ENCODE data around the gene ZNF8.
A peak's percentile ranks its signal among the peaks of the same experiment; 100 is the strongest.
"Not testable (repeated sequence)": the region's sequence is repeated elsewhere in the genome, so short reads cannot be mapped to it uniquely, and the experiment has no call there.

Gene ZNF8

GRCh38 chr19:58336820-58337219 lies 58.1 kb downstream of the ZNF8 start:
- no peak for DNase-seq (ENCODE audit: low spot score)

GRCh38 chr19:58338336-58338735 lies 59.6 kb downstream of the ZNF8 start:
- DNase-seq (ENCODE audit: low spot score) = no peak

DNA sequence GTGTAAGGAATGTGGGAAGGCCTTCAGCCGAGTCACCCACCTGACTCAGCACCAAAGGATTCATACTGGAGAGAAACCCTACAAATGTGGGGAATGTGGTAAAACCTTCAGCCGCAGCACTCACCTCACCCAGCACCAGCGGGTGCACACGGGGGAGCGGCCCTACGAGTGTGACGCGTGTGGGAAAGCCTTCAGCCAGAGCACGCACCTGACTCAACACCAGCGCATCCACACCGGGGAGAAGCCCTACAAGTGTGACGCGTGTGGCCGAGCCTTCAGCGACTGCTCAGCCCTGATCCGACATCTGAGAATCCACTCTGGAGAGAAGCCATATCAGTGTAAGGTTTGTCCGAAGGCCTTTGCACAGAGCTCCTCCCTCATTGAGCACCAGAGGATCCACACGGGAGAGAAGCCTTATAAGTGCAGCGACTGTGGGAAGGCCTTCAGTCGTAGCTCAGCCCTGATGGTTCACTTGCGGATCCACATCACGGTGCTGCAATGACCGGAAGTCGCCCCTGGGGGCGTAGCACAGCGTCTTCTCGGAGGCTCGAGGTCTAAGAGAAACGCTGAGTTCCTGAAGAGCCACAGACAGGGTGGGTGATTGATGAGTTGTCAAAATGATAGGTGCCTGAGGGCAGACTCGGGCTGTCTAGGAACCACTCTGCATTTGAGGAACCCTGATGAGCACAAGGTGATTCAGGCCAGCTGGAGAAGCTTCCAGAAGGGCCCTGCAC lies 60.2 kb downstream of the ZNF8 start:
- no peak for DNase-seq (ENCODE audit: low spot score)

DNA sequence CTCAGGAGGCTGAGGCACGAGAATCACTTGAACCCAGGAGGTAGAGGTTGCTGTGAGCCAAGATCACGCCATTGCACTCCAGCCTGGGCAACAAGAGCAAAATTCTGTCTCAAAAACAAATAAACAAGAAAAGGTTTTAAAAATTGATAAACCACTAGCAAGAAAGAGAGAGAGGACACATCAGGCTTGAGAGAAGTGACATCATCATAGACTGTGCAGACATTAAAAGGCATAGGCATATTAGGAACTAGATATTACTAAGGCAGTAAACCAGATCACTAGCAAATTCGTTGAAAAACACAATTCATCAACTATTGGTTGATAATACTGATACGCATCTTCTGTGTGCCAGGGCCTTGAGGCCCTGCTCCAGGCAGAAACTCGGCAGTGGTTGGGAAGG lies 66.8 kb downstream of the ZNF8 start:
- no peak for DNase-seq (ENCODE audit: low spot score)

DNA sequence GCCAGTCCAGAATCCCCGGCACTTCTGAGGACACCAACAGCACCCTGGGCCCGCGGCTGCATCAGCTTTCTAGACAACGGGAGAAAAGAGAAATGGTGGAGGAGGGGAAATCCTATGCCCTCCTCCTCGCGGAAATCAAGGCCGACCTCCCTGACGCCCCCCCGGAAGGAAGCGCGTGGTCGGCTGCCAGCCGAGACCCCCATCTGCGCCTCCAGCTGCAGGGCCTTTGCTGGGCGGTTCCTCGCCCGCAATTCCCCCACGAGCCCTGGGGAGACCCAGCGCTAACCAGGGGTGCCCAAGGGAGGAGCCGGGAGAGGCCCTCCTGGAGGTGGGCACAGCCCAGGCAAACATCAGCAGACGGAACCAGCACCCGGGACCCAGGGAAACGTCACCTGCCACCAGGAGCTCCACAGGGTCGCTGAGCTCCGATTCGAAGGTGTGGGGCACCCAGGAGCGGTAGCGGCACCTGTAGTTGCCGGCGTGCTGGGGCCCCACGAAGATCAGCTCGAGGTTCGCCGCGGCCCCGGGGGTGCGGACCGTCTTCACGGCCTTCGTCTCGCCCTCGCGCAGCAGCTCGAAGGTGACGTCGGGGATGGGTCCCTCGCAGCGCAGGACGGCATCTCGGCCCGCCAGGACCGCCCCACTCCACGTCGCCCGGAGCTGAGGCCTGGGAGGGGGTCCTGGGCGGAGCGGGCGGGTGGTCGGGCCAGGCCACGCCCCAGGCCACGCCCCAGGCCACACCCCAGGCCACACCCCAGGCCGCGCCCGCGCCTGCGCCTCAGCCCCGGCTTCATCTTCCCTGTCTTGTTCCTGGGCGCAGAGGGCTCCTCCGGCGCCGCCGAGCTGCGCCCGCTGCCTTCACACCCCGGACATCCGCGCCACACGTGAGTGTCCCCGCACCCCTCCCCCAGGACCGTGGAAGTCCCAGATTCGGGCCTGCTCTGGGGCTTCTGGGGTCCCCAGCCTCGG lies 68.5 kb downstream of the ZNF8 start:
- DNase-seq (ENCODE audit: low spot score) = peak; percentile 77

GRCh38 chr19:58348080-58348479 lies 69.3 kb downstream of the ZNF8 start:
- not testable (repeated sequence) for DNase-seq (ENCODE audit: low spot score)

GRCh38 chr19:58349590-58349989 lies 70.8 kb downstream of the ZNF8 start:
- no peak for DNase-seq (ENCODE audit: low spot score)

DNA sequence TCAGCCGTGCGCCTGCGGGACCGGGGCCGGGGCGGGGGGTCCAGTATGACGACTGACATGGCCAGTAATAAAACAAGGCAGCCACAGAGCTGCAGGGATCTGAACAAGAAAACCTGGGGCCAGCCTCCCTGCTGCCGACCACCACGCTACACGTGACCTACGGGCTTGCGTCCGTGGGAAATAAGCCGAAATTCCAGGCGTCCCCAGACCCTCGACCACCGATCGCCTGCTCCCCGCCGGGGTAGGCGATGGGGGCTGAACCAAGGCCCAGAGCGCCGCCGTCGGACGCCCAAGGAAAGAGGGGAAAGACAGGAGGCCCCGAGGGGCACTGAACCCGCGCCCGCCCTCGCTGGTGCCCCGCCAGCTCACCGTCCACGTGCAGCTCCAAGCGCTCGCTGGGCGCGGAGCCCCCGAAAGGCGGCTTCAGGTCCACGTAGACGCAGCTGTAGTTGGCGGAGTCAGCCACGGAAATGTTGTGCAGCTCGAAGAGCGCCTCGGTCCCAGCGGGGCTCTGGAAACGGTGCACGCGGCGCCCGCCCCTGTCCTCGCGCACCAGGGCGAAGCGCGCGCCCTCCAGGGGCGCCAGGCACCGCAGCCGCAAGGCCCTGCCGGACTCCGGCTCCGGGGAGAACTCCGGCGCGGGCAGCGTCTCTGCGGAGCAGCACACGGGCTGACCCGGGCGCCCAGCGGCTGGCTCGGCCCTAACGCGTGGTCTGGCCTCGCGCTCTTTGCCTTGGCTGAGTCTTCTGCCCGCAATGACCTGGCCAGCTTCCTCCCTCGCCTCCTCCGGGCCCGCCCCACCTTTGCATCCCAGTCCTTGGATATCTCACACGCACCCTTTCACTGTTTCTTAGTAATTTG lies 71.5 kb downstream of the ZNF8 start:
- DNase-seq (ENCODE audit: low spot score) = no peak

DNA sequence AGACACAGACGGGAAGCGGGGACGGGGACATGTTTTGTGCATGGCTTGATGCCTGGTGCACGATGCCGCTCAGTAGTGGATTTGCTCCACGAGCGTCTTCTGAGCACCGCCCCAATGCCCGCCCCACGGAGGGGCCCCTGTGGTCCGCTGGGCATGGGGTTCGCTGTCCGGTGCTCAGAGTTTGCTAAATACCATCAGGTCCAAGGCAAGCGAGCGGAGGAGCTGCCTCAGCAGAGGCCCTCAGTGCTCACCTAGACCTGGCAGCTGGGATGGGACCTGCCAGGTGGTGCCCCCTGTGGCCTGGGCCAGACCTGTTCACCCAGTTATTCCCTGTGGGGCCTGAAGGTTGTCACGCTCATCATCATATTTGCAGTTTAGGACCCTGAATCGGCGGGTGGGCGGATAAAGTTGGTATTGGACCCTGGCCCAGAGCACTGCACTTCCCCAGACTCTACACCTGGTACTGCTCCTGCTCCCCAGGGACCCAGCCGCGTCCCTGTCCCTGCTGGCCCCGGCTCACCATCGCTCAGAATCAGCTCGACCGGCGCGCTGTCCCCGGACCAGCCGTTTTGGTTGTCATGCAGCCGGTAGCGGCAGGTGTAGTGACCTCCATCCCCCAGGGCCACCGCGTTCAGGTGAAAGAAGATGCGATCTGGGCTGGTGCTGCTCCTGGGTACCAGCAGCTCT lies 72.3 kb downstream of the ZNF8 start:
- no peak for DNase-seq (ENCODE audit: low spot score)

GRCh38 chr19:58351558-58351878 lies 72.8 kb downstream of the ZNF8 start:
- DNase-seq (ENCODE audit: low spot score) = no peak

DNA sequence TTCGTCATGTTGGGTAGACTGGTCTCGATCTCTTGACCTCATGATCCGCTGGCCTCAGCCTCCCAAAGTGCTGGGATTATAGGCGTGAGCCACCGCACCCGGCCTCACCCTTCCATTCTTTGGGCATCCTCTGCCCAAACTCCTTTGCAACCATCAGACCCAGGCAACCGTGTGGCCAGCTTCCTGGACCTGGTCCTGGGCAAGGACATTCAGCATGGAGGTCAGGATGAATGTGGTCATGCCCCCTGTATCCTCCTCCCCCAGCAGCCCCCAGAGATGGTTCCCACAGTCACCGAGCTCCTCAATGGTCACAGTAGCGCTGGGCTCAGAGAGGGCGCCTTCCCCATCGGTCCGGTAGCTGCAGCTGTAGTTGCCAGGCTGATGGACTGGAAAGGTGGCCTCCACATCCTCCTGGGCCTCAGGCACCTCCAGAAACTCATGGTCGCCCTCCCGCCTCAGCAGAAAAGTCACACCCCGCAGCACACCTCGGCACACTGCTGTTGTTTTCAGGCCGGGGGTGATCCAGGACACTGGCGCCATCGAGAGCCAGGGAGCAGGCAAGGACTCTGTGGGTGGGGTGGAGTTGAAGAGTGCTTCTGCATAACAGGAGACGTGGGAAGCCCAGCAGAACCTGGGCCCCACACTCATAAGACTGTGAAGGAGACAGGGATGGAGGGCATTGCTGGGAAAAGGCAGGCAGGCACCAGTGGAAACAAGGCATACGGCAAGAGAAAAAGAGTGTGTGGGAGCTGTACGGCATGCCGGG lies 73.4 kb downstream of the ZNF8 start:
- DNase-seq (ENCODE audit: low spot score) = no peak
